Measurements from ENCODE around the gene PHF21A. TPM values are rescaled to one million over a fixed set of nuclear protein-coding genes. Genes with fewer than 3 reads are reported as not detected.
"Not testable (repeated sequence)": the region's sequence is repeated elsewhere in the genome, so short reads cannot be mapped to it uniquely, and the experiment has no call there.

PHF21A gene
- total and polyA plus RNA-seq, 2 of the 8 experiments (the other 6 are each of a cell fraction or from before 2014, with no cell fraction given): 17.6 to 40.3 TPM

DNA sequence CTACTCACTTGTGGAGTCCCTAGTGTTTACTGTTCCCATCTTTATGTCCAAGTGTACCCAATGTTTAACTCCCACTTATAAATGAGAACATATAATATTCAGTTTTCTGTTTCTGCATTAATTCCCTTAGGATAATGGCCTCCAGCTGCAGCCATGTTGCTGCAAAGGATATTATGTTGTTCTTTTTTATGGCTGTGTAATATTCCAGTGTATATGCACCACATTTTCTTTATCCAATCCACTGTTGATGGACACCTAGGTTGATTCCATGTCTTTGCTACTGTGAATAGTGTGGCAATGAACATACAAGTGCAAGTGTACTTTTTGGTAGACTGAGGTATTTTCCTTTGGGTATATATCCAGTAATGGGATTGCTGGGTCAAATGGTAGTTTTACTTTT lies 107.1 kb downstream of the PHF21A start:
- H2AK5ac ChIP-seq (ENCODE audit: low read depth, low read length): not testable (repeated sequence)

More for the DNA sequence above, 107.1 kb downstream of the PHF21A start:
- H3K36me3 ChIP-seq (ENCODE audit: control insufficient read depth in 2 of 4, insufficient read depth in 4 of 4, low read length in 3 of 4); H4K5ac ChIP-seq (ENCODE audit: insufficient read length, low read depth, low read length); H2BK5ac ChIP-seq (ENCODE audit: low read depth, low read length); H3K23ac ChIP-seq (ENCODE audit: insufficient read length); H4K20me1 ChIP-seq (replicated peaks in 1 of 2; ENCODE audit: control insufficient read depth in 1 of 2, insufficient read depth in 2 of 2, low read length in 2 of 2); H4K91ac ChIP-seq (replicated peaks; ENCODE audit: insufficient read length, low read length); H3K4ac ChIP-seq (replicated peaks; ENCODE audit: insufficient read length, low read depth, low read length); H3K27me3 ChIP-seq (replicated peaks in 1 of 4; ENCODE audit: control insufficient read depth in 3 of 4, extremely low read depth in 1 of 4, insufficient read depth in 3 of 4, low read length in 3 of 4); DNase-seq (ENCODE audit: low read depth in 1 of 2, low spot score in 2 of 2); H3K4me3 ChIP-seq (ENCODE audit: extremely low read depth in 1 of 4, insufficient read depth in 2 of 4, low read depth in 3 of 4, low read length in 4 of 4); H2BK20ac ChIP-seq (ENCODE audit: low read length); H3K23me2 ChIP-seq (ENCODE audit: low read depth, low read length); H3K4me2 ChIP-seq (ENCODE audit: insufficient read depth in 1 of 2, low read depth in 2 of 2, low read length in 2 of 2); H2BK12ac ChIP-seq (ENCODE audit: low read depth, low read length); POLR2A ChIA-PET (ENCODE audit: partially characterized antibody); H2AFZ ChIP-seq (ENCODE audit: low read length); H2BK120ac ChIP-seq (replicated peaks; ENCODE audit: low read depth, low read length); H3K27ac ChIP-seq (ENCODE audit: low read depth, low read length); H3K79me1 ChIP-seq (ENCODE audit: low read depth, low read length); H2BK15ac ChIP-seq (ENCODE audit: low read length); H3K56ac ChIP-seq (replicated peaks; ENCODE audit: insufficient read length, low read depth, low read length); H4K8ac ChIP-seq (ENCODE audit: extremely low read depth, insufficient read depth, low read length); FAIRE-seq; H3K14ac ChIP-seq (ENCODE audit: insufficient read length); H3K18ac ChIP-seq (ENCODE audit: extremely low read depth, low read length); H3K9ac ChIP-seq (replicated peaks in 1 of 4; ENCODE audit: extremely low read depth in 1 of 4, low read depth in 3 of 4, low read length in 3 of 4); H3K9me3 ChIP-seq (ENCODE audit: insufficient read depth in 2 of 2, low read depth in 1 of 2, low read length in 1 of 2): not testable (repeated sequence)
- Histone ChIP-seq H3K4me1 (replicated peaks in 1 of 4; ENCODE audit: control insufficient read depth in 3 of 4, insufficient read depth in 4 of 4, low read length in 3 of 4) (peaks cover 0 to 11% (median 3%) of the 10 kb centered on the region in 4 experiments; a peak in 2 of 7 replicates), H3K79me2 (ENCODE audit: control insufficient read depth in 1 of 2, insufficient read depth in 2 of 2, low read length in 2 of 2) (peaks cover 0 to 10% of the 10 kb centered on the region in 2 experiments; a peak in 1 of 4 replicates)
- CTCF ChIA-PET (ENCODE audit: partially characterized antibody): interaction anchor here (3.2 kb wide), 1 partner anchor 49 kb away, joined by 12 read pairs; no protein-coding TSS in a partner anchor
